Measurements from ENCODE around the gene PLPPR5.

DNA sequence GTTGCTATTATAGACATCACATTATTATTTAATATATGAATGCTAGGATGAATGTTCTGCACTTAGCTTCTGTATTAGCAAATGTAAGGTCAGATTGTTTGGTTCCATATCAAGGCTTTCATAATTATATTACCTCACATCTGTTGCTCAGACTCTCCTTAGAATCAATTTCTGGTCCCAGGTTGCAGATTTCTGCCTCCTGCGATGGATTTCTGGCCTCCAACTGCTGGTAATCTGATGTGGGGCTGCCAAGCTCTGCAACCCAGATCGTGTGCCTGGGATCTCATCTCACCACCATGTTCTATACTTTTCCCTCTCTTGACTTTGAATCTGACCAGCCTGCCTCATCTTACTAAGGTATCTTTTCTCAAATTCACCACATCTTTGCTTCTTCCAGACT is 25.2 kb downstream of the PLPPR5 start:
- TF ChIP-seq, protein P1, sequence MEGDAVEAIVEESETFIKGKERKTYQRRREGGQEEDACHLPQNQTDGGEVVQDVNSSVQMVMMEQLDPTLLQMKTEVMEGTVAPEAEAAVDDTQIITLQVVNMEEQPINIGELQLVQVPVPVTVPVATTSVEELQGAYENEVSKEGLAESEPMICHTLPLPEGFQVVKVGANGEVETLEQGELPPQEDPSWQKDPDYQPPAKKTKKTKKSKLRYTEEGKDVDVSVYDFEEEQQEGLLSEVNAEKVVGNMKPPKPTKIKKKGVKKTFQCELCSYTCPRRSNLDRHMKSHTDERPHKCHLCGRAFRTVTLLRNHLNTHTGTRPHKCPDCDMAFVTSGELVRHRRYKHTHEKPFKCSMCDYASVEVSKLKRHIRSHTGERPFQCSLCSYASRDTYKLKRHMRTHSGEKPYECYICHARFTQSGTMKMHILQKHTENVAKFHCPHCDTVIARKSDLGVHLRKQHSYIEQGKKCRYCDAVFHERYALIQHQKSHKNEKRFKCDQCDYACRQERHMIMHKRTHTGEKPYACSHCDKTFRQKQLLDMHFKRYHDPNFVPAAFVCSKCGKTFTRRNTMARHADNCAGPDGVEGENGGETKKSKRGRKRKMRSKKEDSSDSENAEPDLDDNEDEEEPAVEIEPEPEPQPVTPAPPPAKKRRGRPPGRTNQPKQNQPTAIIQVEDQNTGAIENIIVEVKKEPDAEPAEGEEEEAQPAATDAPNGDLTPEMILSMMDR (optimal IDR thresholded peaks at IDR 0.05 in 1 of 3, IDR thresholded peaks at IDR 0.05 in 1 of 3, conservative IDR thresholded peaks at IDR 0.05 in 1 of 3; ENCODE audit: extremely low read depth in 1 of 3, insufficient read depth in 2 of 3, low read length in 3 of 3) = no peak
- TF ChIP-seq EZH2 (IDR thresholded peaks at IDR 0.05; ENCODE audit: low read length) = no peak
